ENCODE results near the gene PTGES2.

Gene PTGES2

DNA sequence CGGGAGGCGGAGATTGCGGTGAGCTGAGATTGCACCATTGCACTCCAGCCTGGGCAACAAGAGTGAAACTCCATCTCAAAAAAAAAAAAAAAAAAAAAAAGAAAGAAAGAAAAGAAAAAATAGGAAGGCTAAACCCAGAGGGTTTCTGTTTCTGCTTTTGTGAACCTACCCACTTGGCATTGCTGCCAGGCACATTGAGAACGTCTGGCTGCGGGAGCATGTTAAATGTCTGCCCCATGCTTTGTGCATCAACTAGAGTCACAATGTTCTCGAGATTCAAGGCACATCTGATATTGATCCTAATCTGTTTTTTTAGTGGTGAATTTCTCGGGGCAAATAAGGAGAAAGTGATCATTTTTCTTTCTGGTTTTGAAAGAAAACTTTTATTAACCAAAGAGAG, 56.7 kb downstream of the PTGES2 start:
- no peak for DNase-seq
- H3K9ac ChIP-seq (ENCODE audit: low read length) = no peak overlapping the region
- TF ChIP-seq, protein P1, sequence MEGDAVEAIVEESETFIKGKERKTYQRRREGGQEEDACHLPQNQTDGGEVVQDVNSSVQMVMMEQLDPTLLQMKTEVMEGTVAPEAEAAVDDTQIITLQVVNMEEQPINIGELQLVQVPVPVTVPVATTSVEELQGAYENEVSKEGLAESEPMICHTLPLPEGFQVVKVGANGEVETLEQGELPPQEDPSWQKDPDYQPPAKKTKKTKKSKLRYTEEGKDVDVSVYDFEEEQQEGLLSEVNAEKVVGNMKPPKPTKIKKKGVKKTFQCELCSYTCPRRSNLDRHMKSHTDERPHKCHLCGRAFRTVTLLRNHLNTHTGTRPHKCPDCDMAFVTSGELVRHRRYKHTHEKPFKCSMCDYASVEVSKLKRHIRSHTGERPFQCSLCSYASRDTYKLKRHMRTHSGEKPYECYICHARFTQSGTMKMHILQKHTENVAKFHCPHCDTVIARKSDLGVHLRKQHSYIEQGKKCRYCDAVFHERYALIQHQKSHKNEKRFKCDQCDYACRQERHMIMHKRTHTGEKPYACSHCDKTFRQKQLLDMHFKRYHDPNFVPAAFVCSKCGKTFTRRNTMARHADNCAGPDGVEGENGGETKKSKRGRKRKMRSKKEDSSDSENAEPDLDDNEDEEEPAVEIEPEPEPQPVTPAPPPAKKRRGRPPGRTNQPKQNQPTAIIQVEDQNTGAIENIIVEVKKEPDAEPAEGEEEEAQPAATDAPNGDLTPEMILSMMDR (IDR thresholded peaks at IDR 0.05; ENCODE audit: low read length) = no peak
- TF ChIP-seq EZH2 (optimal IDR thresholded peaks at IDR 0.05; ENCODE audit: low read depth, low read length) (no peak), EZH2phosphoT487 (IDR thresholded peaks at IDR 0.05; ENCODE audit: low read length) (no peak)
- peaks cover 41% of the 10 kb centered on the region for H3K4me1 ChIP-seq (ENCODE audit: low read length)
- no peaks in the 10 kb centered on the region for H3K9me3 ChIP-seq (replicated peaks; ENCODE audit: insufficient read depth, low read length)
- H4K20me1 ChIP-seq (ENCODE audit: insufficient read depth, low read length) = no peaks in the 10 kb centered on the region
- peak overlapping the region; percentile 92; the same call in 1 of the 2 replicates for H3K27ac ChIP-seq (ENCODE audit: low read length)
- H3K79me2 ChIP-seq (ENCODE audit: low read length) = peaks cover 79% of the 10 kb centered on the region
- no peaks in the 10 kb centered on the region for H3K9me2 ChIP-seq (replicated peaks; ENCODE audit: insufficient read depth, low read length)
- peaks cover 50% of the 10 kb centered on the region for H3F3A ChIP-seq (ENCODE audit: insufficient read depth, low read length)
- peak overlapping the region; percentile 85 for H3K4me2 ChIP-seq (ENCODE audit: low read depth, low read length)
- peak overlapping the region; percentile 32; the same call in 1 of the 2 replicates for H3K4me3 ChIP-seq (ENCODE audit: low read length)
- no peaks in the 10 kb centered on the region for H3K27me3 ChIP-seq (replicated peaks; ENCODE audit: insufficient read depth, low read length)
- H3K36me3 ChIP-seq (replicated peaks; ENCODE audit: insufficient read depth, low read length) = no peaks in the 10 kb centered on the region
- H2AFZ ChIP-seq (ENCODE audit: low read length) = no peak overlapping the region

Measured in MM.1S (cell line).